ENCODE data around the gene ODAD3.

DNA sequence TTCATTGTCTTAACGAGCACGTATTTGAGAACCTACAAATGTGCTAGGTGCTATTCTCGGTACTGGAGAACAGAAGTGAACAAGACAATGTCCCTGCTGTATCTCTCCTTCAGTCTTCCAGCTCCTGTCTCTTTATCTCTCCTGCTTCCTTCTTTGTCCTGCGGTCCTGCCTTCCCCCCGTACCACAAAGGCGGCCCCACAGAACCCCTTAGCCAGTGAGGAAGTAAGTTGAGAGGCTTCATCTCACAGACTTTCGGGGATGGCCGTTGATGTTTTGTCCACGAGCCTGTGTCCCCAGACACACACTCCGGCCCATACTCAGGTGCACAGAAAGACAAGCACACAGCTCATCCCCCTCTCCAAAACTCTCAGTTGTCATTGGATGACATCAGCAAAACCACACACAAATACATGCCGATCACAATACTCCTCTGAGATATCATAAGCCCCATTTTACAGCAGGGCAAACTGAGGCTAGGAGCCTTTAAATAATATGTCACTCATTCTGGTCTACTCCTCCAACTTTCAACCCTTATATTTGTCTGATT lies 61.0 kb downstream of the ODAD3 start:
- no peak for TF ChIP-seq POLR2AphosphoS5 (IDR thresholded peaks at IDR 0.05; ENCODE audit: low read depth, low read length)
- TF ChIP-seq, protein P1, sequence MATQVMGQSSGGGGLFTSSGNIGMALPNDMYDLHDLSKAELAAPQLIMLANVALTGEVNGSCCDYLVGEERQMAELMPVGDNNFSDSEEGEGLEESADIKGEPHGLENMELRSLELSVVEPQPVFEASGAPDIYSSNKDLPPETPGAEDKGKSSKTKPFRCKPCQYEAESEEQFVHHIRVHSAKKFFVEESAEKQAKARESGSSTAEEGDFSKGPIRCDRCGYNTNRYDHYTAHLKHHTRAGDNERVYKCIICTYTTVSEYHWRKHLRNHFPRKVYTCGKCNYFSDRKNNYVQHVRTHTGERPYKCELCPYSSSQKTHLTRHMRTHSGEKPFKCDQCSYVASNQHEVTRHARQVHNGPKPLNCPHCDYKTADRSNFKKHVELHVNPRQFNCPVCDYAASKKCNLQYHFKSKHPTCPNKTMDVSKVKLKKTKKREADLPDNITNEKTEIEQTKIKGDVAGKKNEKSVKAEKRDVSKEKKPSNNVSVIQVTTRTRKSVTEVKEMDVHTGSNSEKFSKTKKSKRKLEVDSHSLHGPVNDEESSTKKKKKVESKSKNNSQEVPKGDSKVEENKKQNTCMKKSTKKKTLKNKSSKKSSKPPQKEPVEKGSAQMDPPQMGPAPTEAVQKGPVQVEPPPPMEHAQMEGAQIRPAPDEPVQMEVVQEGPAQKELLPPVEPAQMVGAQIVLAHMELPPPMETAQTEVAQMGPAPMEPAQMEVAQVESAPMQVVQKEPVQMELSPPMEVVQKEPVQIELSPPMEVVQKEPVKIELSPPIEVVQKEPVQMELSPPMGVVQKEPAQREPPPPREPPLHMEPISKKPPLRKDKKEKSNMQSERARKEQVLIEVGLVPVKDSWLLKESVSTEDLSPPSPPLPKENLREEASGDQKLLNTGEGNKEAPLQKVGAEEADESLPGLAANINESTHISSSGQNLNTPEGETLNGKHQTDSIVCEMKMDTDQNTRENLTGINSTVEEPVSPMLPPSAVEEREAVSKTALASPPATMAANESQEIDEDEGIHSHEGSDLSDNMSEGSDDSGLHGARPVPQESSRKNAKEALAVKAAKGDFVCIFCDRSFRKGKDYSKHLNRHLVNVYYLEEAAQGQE (IDR thresholded peaks at IDR 0.05; ENCODE audit: insufficient read depth in 1 of 2, low read depth in 2 of 2, low read length in 2 of 2), result no peak
- TF ChIP-seq SIN3A (IDR thresholded peaks at IDR 0.05; ENCODE audit: borderline replicate concordance, insufficient read depth, low read length), result no peak
- TF ChIP-seq TAF1 (IDR thresholded peaks at IDR 0.05; ENCODE audit: borderline replicate concordance, insufficient read depth, low read length), result no peak
